ENCODE results near the gene NCOR1.
A peak's percentile ranks its signal among the peaks of the same experiment; 100 is the strongest.
"Not testable (repeated sequence)": the region's sequence is repeated elsewhere in the genome, so short reads cannot be mapped to it uniquely, and the experiment has no call there.

NCOR1 gene

DNA sequence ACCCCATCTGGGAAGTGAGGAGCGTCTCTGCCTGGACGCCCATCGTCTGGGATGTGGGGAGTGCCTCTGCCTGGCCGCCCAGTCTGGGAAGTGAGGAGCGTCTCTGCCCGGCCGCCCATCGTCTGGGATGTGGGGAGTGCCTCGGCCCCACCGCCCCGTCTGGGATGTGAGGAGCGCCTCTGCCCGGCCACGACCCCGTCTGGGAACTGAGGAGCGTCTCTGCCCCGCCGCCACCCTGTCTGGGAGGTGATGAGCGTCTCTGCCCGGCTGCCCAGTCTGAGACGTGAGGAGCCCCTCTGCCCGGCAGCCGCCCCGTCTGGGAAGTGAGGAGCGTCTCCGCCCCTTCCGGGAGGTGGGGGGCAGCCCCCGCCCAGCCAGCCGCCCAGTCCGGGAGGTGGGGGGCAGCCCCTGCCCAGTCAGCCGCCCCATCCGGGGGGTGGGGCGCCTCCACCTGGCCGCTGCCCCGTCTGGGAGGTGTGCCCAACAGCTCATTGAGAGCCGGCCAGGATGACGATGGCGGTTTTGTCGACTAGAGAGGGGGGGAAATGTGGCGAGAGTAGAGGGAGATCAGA lies 69.9 kb downstream of the NCOR1 start:
- not testable (repeated sequence) for FAIRE-seq

DNA sequence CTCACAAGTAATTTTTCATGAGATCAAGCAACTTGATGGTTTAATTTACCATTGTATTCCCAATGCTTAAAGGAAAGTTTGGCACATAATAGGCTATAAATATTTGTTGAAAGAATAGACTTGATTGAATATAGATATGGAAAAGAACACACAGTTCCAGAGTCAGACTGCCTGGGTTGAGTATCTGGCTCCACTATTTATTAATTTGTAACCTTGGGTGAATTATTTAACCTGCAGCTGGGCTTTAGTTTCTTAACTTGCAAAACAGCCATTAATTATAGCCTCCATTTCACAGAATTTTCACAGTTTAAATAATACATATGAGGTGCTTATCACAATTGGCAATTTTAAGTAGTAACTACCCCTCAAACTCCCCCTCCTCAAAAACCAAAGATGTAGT lies 73.6 kb downstream of the NCOR1 start:
- FAIRE-seq: no peak

DNA sequence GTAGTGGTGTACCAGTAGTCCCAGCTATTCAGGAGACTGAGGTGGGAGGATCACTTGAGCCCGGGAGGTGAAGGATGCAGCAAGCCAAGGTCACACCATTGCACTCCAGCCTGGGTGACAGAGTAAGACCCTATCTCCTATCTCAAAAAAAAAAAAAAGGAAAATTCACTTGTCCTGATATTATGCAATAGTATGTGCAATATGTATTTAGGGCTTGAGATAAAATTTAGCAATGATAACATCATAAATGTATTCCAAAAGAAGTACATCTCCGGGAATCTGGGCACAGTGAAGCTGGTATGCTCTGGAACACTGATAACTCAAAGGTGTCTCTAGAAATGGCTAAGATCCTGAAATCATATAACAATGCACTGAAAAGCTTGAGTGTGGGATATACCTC lies 74.5 kb downstream of the NCOR1 start:
- FAIRE-seq: no peak

DNA sequence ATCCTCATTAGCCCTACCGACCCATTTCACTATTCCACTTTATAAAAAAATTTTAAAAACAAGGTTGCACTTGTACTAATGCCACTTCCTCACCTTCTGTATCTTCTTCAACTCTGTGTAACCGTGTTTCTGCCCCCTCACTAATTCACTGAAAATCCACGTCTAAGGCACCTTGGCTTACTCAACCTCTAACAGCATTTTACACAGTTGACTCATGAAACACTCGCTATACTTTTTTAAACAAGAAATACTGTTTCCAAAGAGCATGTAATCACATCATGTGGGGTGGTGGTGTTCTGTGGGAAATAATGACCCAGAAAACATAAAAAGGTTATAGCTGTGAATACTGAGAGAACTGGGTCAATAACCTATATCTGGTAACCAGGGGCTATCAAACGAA lies 79.9 kb downstream of the NCOR1 start:
- FAIRE-seq: no peak

DNA sequence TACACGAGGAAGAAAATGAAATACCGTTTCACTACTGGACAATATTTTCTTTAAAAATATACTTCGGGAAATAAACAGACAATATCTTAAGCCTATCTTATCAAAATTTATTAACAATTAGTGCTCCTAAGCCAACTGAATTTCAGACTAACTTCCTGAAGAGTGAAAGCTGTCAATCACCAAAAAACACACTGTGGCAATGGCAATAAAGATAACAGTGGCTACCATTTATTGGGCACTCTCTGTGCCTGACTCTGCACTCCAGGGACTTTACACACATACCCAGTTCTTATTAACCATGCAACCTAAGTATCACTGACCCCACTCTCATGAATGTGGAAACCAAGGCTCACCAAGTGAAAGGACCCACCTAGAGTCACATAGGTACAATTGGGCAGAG lies 83.7 kb downstream of the NCOR1 start:
- no peak for FAIRE-seq

DNA sequence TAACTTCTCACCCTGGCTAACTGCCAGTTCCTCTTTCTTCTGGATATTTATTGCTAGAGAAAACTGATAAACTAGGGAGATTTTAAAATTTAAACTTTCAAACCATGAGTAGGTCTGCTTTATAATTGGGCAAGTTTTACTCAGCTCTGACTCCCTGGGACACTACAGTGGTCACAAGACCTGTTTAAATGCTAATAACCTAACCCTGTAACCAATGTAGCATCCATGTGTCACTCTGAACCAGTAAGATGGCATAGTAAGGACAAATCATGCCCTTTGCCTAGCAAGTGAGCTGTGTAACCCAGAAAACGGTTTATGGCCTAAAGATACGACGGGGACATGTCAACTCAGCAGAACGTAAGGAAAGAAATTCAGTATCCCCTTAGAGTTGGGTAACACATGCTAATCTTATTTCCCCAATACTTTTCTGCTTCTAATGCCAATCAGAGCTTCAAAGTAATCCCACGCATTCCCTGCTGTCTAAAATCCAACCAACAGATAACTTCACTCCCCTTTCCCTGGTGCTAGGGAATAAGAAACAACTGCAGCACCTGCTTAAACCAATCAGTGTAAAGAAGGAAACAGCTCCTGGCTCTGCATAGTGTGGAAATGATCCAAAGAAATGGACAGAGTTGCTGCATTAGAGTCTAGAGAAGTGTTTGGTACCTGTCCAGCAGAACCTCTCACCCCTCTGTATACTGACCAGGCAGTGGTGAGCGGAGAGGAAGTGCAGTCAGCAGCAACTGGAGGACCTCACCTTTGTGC lies 85.7 kb downstream of the NCOR1 start:
- FAIRE-seq: no peak

DNA sequence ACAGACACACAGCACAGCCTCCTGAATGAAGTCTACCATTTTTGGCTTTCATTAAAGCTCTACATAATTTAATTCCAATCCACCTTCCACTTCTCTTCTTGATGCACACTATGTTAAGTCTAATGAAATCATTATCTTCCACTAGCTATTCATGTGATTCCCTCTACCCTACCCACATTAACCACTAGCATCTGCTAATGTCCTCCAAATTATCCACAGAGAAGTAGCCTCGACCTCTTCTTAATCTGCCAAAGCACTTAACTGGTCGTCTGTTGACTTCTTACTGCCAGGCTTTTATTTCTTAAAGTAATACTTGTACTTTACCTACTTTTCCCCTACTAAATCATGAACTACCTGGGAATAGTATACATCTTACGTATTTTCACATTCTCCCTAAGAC lies 91.8 kb downstream of the NCOR1 start:
- FAIRE-seq: no peak

DNA sequence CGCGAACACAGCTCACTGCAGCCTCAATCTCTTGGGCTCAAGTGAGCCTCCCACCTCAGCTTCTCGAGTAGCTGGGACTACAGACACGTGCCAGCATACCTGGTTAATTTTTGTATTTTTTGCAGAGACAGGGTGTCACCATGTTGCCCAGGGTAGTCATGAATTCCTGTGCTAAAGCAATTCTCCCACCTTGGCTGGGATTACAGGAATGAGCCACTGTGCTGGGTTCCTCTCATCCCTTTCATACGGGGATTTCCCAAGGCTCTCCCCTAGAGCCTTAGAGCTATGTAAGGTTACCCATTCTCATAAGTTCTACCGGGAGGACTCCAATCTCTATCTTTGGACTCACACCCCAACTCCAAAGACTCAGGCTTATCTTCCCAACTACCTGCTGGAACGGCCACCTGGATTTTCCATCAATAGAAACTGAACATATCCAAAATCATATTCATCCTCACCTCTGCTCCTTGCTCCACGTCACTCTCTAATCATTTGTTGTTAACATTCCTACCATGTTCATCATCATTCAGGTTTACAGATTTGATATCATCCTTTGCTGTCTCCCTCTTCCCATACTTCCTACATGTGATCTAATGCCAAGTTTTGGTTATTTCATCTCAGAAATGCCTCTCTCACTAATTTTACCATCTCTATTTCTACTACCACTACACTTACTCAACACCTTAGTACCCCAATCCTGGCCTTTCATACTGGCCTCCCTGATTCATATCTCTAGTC lies 92.5 kb downstream of the NCOR1 start:
- no peak for FAIRE-seq

DNA sequence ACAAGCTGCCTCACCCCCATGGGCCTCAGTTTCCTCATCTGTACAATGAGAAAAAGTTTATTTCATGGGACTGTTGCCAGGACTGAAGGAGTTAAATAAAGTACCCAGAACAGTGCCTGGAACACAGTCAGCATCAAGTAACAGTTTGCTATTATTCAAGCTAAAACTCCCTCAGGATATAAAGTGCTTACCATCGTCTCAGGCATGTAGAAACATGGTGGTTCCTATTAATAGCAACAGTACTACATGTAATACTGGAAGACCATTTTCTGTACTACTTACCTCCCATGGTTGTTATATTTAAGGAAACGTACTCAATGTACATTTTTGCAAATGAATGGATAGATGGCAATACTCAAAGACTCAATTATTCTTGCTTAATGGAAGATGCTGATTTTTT lies 93.4 kb downstream of the NCOR1 start:
- no peak for FAIRE-seq

DNA sequence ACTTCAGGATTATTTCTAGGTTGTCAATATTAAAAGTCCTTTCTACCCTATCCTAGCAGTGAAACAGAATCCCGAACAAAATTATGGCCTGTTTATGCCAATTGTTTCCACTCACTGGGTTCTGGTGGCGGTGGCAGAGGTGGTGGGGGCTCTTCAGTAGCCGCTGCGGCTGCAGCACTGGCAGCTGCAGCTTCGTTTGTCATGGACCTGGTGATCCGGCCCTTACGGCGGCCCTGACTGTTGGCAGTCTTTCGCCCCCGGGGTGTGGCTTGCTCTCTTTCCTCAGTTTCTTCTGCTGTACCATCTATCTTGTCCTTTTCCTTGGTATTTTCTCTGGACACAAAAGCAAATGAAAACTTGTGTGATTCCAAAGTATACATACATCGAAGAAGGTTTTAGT lies 94.4 kb downstream of the NCOR1 start:
- no peak for FAIRE-seq

DNA sequence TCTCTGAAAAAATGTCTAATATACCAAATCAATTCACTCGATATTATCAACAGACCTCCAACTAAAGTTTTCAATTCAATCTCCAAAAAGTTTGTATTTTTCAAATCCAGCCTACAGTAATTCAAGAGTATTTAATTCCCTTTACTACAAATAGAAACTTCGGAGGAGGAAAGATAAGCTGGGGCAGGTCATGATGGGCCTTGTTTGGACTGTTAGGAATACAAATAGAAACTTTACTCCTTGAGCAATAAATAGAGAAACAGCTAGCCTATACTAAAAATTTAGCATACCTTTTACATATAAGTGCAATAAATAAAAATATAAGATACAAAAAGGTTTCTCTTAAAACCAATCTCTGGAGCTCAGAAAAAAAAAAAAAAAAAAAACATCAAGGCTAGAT lies 98.2 kb downstream of the NCOR1 start:
- FAIRE-seq: no peak

DNA sequence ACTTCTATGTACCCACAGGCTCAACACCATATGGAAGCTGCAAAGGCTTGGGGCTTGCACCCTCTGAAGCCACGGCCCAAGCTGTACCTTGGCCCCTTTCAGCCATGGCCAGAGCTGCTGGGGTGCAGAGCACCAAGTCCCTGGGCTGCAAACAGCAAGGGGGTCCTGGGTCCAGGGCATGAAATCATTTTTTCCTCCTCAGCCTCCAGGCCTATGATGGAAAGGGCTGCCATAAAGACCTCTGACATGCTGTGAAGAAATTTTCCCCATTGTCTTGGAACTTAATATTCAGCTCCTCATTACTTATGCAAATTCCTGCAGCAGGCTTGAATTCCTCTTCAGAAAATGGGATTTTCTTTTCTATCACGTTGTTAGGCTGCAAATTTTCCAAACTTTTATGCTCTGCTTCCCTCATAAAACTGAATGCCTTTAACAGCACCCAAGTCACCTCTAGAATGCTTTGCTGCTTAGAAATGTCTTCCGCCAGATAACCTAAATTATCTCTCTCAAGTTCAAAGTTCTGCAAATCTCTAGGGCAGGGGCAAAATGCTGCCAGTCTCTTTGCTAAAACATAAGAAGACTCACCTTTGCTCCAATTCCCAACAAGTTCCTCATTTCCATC lies 100.1 kb downstream of the NCOR1 start:
- not testable (repeated sequence) for FAIRE-seq

DNA sequence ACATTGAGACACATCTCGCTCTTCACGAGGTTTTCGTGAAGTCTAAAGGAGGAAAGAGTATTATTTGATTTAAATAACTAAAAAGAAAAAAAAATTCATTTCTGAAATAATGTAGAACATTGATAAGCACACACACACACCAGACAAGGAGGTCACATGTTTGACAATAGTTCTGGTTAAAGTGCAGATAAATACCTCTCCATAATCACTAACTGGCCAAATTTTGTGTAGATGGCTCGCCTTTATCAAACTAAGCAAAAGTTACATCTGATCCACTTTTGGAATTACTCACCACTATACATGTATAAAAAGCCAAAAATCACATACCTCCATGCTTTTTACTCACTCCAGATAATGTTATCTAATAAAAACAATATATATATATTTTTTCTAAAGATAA lies 106.5 kb downstream of the NCOR1 start:
- FAIRE-seq: no peak

DNA sequence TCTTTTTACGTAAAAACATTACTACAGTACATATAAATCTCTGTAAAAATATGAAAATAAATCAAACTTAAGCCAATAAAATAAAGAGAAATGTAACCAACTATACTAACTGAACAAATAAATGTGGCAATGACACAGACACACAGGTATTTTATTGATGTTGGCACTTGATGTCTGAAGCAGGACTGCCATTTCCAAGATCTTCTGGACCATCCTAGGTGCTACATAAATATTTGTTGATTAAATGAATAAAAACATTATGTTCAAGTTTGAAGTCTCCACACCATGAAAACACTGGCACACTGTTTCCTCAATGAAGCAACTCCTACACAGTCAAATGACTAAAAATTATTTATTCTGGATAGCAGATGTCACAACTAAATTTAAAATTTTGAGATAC lies 106.9 kb downstream of the NCOR1 start:
- no peak for FAIRE-seq

DNA sequence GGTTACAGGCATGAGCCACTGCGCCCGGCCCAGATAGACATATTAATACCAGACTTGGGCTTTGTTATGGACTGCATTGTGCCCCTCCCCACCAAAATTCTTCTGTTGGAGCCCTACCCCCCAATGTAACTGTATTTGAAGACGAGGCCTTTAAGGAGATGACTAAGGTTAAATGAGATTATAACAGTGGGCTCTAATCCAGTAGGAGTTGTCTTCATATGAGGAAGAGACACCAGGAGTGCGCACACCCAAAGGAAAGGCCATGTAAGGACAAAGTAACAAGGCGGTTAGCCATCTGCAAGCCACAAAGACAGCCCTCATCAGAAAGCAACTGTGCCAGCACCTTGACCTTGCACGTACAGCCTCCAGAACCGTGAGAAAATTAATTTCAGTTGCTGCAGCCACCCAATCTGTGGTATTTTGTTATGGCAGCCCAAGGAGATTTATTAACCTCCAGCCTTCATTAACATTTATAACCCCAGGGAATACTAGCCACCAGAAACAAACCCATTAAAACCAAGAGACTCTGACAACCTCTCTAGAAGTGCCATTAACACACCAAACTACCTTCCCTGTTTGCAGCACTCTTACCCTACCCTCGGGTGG lies 108.1 kb downstream of the NCOR1 start:
- no peak for FAIRE-seq

DNA sequence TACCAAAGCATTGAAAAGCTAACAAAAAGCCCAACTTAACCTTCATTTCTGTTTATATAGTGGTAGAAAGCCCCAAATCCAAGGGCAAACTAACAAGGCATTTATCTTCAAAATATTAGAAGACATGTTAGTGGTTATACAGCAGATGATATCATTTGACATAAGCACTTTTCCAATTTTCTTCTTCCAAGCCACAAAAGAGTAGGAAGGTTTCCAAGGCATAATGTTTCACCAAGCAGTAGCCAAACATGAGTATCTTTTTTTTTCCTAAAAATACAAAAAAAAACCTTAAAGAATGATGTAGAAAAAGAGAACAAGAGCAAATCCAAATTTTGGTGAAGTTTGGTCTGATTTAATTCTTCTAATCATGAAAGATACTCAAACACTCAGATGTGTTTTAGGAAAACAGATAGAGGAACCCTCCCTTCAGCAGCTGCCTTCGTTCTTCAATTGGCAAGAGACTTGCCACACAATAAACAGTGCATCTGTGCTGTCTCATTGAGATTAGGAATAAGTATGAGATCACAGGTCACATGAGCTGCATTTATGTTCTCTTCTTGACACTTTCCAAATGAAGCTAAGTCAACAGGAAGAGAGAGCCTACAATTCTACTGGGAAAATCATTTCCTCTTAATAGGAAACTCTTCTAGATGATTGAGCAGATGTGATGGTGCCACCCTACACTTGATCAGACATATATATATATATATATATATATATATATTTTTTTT lies 109.0 kb downstream of the NCOR1 start:
- peak; percentile 48 for FAIRE-seq

DNA sequence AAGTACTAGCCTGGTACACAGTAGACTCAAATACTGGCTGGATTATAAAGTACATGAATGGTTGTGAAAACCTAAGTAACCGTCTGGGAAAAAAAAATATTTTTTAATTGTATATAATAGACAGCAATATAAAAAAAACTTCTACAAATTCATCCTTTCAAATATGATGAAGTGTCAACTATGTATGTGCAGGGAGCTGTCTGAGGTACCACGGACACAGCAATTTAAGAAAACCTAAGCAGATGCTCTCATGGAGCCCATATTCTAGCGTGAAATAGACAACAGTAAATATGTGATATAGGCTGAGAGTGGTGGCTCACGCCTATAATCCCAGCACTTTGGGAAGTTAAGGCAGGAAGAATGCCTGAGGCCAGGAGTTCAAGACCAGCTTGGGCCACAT lies 111.1 kb downstream of the NCOR1 start:
- FAIRE-seq: no peak

DNA sequence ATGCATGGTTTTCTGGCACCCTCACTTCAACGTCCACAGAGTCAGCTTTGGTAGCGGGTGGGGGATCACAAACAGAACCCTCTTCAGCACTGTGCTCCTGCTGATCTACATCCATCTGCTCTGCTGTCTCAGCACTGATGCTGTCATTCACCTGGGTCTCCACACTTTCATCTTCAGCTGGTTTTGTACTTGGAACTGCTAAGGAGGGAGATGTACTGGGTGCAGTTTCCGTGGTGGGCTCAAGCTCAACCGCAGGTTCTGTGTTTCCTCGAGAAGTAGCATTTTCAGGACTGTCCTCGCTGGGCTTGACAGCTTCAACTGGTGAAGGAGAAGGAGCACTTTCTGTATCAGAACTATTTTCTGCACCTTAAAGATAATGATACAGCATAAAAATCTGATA lies 113.9 kb downstream of the NCOR1 start:
- FAIRE-seq: no peak

DNA sequence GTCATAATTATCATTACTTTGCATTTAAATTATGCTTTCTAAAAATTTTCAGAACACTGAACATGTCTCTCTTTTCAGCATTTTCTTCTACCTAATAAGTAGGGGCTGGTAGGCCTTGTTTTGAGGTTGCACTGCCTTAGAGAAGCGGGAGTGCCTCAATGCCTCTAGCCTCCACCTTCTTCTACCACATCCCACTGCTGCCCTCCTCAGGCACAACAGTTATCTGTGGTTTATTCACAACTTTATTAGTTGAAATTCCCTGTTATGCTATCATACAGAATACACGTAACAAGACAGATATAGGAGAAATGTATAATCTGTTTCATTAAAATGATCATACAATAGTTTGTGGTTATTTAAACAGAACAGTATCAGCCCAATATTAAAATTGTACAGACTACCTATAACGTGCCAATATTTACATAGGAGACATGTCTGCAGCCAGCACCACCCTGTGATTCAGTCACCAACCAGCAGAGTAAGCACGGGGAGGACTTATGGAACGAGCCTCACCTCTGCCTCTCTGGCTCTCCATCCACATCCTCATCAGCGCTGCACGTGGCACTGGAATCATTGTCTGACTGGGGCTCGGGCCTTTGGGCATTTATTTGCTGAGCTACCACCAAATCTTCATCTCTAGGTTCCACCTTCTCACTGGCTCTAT lies 114.5 kb downstream of the NCOR1 start:
- no peak for FAIRE-seq

DNA sequence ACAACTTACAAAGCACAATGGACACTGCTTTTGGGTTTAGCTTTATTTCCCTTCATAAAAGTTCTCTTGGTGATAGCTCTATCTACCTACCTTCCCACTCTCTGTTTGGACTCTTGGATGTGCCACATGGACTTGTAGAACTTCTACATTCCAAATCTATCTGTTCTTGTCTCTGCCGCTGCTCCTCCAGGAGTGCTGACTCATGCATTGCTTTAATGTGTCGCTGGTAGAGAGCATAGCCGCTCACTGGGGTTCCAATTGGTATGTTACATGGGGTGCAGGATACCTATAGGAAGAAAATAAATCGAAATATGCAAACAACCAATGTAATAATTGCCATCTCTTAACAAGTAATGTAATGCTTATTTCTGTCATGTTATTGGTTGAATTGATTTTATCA lies 123.6 kb downstream of the NCOR1 start:
- FAIRE-seq: no peak

DNA sequence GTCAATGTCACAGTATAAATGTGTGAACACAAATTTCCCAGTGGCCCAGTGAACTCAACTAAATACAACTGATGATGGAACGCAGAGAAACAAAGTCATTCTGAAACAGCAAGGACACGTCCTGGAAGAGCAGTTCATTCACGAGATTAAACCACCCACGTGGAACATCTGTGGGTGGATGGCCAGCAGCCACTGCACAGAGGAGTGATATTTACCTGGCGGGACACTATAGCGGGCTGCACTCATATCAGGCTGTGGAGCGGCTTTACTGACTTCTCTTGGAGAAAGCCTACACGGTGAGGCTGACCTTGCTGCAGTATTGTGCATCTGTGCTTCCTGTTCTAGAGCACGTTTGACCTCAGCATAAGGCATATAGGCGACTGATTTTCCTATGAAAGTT lies 128.4 kb downstream of the NCOR1 start:
- no peak for FAIRE-seq
